HFF-Myc (cell line): ENCODE data around the gene PNPLA6.

Experiments used
- DNase-seq: peaks from one replicate; pipeline ENCODE4 v3.0.0-alpha.2; 2011; ENCODE audit warnings: low read depth; ENCODE audit errors: extremely low read depth
- H3K4me3 ChIP-seq: replicated peaks from 2 replicates; pipeline ENCODE4 v1.5.1; 2011; ENCODE audit warnings: low read depth, mild to moderate bottlenecking, control low read depth, low read length
- CTCF ChIP-seq: IDR thresholded peaks from 2 replicates; pipeline ENCODE4 v1.5.1; 2012; ENCODE audit warnings: mild to moderate bottlenecking, low read depth, low read length, control low read depth; ENCODE audit errors: missing control alignments

The PNPLA6 gene

DNA sequence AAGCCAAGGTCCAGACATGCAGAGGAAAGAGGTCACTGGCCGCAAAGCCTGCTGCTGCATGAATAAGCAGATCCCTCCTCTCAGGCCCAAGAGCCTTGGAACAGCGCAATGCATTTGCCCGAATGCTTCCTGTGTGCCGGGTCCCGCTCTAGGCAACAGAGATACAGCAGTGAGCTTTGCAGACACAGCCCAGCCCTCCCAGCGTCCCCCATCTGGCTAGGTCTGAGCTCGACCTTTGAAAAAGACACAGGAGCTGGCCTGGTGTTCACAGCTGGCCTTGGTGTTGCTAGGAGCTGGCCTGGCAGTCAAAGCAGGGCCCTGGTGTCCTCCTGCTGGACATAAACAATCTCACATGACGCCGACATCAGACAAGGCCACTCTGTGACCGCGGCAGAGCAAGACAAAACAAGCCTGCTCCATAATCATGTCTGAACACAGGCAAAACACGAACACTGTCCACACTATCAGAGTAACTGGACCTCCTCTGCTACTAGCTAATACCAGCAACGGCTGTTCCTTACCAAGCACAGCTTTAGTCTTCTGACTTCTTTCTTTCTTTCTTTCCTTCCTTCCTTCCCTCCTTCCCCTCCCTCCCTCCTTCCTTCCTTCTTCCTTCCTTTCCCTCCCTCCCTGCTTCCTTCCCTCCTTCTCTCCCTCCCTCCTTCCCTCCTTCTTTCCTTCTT lies 41.0 kb upstream of the PNPLA6 start:
- no peak overlapping the region for H3K4me3 ChIP-seq
- no peak for TF ChIP-seq CTCF
- no peak for DNase-seq

DNA sequence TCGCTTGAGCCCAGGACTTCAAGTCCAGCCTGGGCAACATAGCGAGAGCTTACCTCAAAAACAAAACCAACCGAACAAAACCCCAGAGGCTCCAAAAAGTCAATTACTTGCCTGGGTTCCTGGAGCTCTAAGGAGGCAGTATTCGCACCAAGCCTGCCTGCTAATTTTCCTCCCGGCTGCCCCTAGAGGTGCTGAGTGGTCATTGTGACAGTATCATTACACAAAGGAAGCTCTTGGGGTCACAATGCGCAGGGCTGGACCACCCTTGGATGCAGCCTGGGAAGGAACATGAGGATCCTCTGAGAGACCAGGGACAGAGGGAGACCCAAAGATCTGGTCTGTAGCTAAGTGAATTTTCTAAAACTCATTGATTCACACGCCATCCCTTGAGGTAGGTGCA lies 38.2 kb upstream of the PNPLA6 start:
- DNase-seq: no peak
- peak; percentile 43 for TF ChIP-seq CTCF
- H3K4me3 ChIP-seq: no peak overlapping the region

DNA sequence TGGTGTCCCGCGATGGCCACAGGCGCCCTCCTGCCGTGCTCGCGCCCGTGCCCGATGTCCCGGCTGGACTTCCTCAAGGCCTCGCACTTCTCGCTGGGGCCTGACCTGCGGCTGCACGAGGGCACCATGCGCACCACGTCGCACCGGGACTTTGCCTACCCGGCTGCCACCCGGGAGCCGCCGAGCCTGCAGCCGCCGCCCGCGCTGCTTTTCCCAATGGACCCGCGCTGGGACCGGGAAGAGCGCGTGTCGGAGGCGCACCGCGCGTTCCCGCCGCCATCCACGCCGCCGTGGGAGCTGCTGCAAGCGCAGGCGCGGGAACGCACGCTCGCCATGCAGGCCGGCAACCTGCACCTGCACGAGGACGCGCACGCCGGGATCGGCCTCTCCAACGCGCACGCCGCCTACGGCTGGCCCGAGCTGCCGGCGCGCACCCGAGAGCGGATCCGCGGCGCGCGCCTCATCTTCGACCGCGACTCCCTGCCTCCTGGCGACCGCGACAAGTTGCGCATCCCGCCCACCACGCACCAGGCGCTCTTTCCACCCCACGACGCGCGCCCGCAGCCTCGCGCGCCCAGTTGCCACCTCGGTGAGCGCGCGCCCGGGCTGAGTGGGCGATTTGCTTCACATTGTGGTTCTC lies 34.6 kb upstream of the PNPLA6 start:
- peak overlapping the region; percentile 37 for H3K4me3 ChIP-seq
- DNase-seq: no peak
- no peak for TF ChIP-seq CTCF

GRCh38 chr19:7502552-7502951 lies 33.0 kb upstream of the PNPLA6 start:
- DNase-seq: no peak
- no peak overlapping the region for H3K4me3 ChIP-seq
- no peak for TF ChIP-seq CTCF

GRCh38 chr19:7504684-7505083 lies 30.8 kb upstream of the PNPLA6 start:
- DNase-seq: no peak
- TF ChIP-seq CTCF: no peak
- no peak overlapping the region for H3K4me3 ChIP-seq

GRCh38 chr19:7505288-7505681 lies 30.2 kb upstream of the PNPLA6 start:
- no peak for DNase-seq
- TF ChIP-seq CTCF: no peak
- no peak overlapping the region for H3K4me3 ChIP-seq
